ENCODE results near the gene MPHOSPH8. TPM values are rescaled to one million over a fixed set of nuclear protein-coding genes. Genes with fewer than 3 reads are reported as not detected.

MPHOSPH8 gene
- total RNA-seq, 4 donors from 2014 or later: 28.7 to 35.1 (median 31.7) TPM

DNA sequence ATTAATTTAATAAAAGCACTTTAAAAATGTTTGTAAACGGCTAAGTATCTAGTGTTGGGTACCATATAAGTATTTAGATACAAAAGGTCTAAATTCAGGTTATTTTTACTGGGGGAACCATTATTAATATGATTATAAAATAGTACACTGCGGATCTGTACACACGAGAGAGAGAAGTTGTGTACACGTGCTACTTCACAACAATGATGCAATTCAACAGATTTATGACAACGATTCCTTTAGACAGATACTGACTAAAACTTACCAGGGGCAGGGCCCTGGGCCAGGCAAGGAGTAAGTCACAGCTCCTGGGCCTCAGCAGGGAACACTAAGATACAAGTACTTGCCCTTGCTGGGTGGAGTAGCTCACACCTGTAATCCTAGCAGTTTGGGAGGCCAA is 43.0 kb upstream of the MPHOSPH8 start:
- no peak for TF ChIP-seq POLR2A (IDR thresholded peaks at IDR 0.05)
- TF ChIP-seq CTCF (IDR thresholded peaks at IDR 0.05): no peak
- Histone ChIP-seq H3K4me3 (replicated peaks in 1 of 3) (no peak overlapping the region), H3K4me1 (peaks cover 0 to 4% of the 10 kb centered on the region in 2 donors), H3K27ac (no peak overlapping the region), H3K27me3 (no peaks in the 10 kb centered on the region), H3K36me3 (no peaks in the 10 kb centered on the region), H3K9me3 (no peaks in the 10 kb centered on the region)
- intact Hi-C loops (cut with DNase I): no loop called here
- 86 to 90% methylated on average over 5 of the region's 5 CpGs for WGBS, 2 donors
- no peak for DNase-seq

DNA sequence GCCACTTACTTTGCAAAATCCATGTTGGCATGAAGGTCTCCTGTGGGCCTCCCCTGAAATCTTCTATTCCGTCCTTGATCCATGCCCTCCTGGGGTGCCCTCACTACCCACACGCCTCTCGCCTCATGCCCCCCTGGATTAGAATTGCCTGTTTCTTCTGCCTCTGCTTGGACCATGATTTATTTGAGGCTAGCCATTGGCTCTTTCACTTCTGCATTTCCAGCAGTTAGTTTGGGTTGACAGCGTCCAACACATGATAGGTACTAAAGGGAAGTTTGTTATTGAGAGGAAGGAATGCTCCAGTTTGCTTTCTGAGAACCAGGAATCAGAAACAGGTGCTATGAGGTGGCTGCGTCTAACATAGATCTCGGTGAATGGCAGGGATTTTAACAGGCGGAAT is 41.6 kb upstream of the MPHOSPH8 start:
- no peak overlapping the region for H3K4me3 ChIP-seq (replicated peaks in 1 of 3)
- 87 to 91% methylated on average over 7 of the region's 7 CpGs for WGBS, 2 donors
- H3K36me3 ChIP-seq: no peaks in the 10 kb centered on the region
- peaks cover 0 to 4% of the 10 kb centered on the region in 2 donors for H3K4me1 ChIP-seq
- intact Hi-C loops (cut with DNase I): no loop called here
- DNase-seq: no peak
- no peak overlapping the region for H3K27ac ChIP-seq
- H3K9me3 ChIP-seq: no peaks in the 10 kb centered on the region
- H3K27me3 ChIP-seq: no peaks in the 10 kb centered on the region
- no peak for TF ChIP-seq CTCF (IDR thresholded peaks at IDR 0.05)
- no peak for TF ChIP-seq POLR2A (IDR thresholded peaks at IDR 0.05)

- no peak for DNase-seq
- Histone ChIP-seq H3K4me3 (replicated peaks in 1 of 3) (no peak overlapping the region), H3K27me3 (no peaks in the 10 kb centered on the region), H3K4me1 (no peaks in the 10 kb centered on the region), H3K9me3 (no peaks in the 10 kb centered on the region), H3K36me3 (no peaks in the 10 kb centered on the region), H3K27ac (no peak overlapping the region)
- intact Hi-C loops (cut with DNase I): no loop called here
- WGBS, 2 donors: 86 to 100% methylated on average over 1 of the region's 1 CpG
- TF ChIP-seq CTCF (IDR thresholded peaks at IDR 0.05) (no peak), POLR2A (IDR thresholded peaks at IDR 0.05) (no peak)
Observed at GRCh38 chr13:19592657-19593180, 40.7 kb upstream of the MPHOSPH8 start.

DNA sequence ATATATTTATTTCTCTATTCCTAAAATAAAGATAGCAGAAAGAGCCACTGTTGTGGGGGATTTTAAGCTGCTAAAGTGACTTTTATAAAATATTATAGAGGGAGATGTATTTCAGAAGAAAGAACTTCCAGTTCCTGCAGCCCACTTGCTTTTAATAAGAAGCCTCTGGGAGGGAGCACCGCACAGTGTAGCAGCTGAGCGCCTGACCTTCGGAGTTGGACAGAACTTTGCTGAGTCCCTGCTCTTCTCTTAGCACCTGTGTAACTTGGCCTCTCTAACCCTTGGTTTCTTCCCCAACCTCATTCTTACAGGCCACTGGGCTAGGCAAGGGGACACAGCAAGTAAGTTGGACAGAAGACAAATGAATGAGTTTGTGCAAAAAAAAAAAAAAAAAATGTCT is 37.4 kb upstream of the MPHOSPH8 start:
- H3K4me1 ChIP-seq: no peaks in the 10 kb centered on the region
- no peaks in the 10 kb centered on the region for H3K27me3 ChIP-seq
- H3K9me3 ChIP-seq: no peaks in the 10 kb centered on the region
- no peak overlapping the region for H3K27ac ChIP-seq
- intact Hi-C loops (cut with DNase I): no loop called here
- TF ChIP-seq POLR2A (IDR thresholded peaks at IDR 0.05) (no peak), CTCF (IDR thresholded peaks at IDR 0.05) (no peak)
- H3K36me3 ChIP-seq: no peaks in the 10 kb centered on the region
- H3K4me3 ChIP-seq (replicated peaks in 1 of 3): no peak overlapping the region
- WGBS, 2 donors: 96 to 100% methylated on average over 3 of the region's 3 CpGs
- DNase-seq: no peak

- no peak overlapping the region for H3K27ac ChIP-seq
- WGBS, 2 donors: 91 to 93% methylated on average over 6 of the region's 6 CpGs
- H3K4me1 ChIP-seq: no peaks in the 10 kb centered on the region
- H3K4me3 ChIP-seq (replicated peaks in 1 of 3): no peak overlapping the region
- no peak for DNase-seq
- intact Hi-C loops (cut with DNase I): no loop called here
- H3K9me3 ChIP-seq: no peaks in the 10 kb centered on the region
- no peaks in the 10 kb centered on the region for H3K27me3 ChIP-seq
- H3K36me3 ChIP-seq: no peaks in the 10 kb centered on the region
- TF ChIP-seq CTCF (IDR thresholded peaks at IDR 0.05) (no peak), POLR2A (IDR thresholded peaks at IDR 0.05) (no peak)
Observed at GRCh38 chr13:19596960-19597361, 36.5 kb upstream of the MPHOSPH8 start.

Measured in thyroid gland (tissue), 4 donors.